Stimulated activated CD4-positive, alpha-beta T cell treated with anti-CD3 and anti-CD28 coated beads, Interleukin-15, amount 100 ng/mL, for 48 hours (primary cell): Measurements from ENCODE around the gene OR8D4.
"Not testable (repeated sequence)": the region's sequence is repeated elsewhere in the genome, so short reads cannot be mapped to it uniquely, and the experiment has no call there.

Experiments used
- DNase-seq, 2 donors: peaks; one replicate each; pipeline ENCODE4 v3.0.0-alpha.2; 2020; ENCODE audit warnings: low read depth in 2 of 2

The OR8D4 gene

DNA sequence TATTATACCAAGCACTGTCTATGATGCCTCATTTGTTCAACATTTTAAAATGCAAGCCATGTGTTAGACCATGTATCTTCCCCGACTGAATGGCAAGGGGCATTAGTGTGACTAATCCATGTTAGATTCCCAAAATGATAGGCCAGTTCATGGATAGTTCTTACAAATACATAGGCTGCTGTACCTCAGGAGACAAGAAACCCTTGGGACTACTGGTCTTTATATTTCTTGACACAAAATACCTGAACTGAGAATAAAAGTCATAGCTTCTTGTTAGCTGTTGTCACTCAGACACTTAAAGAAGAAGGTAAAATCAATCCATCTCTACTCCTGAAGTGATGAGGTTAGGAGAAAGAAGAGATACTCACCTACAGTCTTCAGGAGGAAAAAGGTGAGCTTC, at the start of gene OR8D4:
OR8D4 (plus strand) TSS at position 301 of the 400 bp plus-strand sequence. CDS start 4,265 bp downstream, outside the sequence.
- DNase-seq = no peak

DNA sequence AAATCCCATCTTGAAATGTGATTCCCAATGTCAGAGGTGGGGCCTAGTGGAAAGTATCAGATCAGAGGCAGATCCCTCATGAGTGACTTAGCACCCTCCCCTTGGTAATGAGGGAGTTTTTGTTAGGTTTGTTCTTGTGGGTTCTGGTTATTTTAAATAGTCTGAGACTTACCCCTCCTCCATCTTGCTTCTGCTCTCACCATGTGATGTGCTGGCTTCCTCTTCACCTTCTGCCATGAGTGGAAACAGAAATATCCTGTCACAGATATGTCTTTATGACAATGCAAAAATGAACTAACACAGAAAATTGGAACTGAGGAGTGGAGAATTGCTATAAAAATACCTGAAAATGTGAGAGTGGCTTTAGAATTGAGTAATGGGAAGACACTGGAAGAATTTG, 49.6 kb upstream of the OR8D4 start:
- no peak for DNase-seq

DNA sequence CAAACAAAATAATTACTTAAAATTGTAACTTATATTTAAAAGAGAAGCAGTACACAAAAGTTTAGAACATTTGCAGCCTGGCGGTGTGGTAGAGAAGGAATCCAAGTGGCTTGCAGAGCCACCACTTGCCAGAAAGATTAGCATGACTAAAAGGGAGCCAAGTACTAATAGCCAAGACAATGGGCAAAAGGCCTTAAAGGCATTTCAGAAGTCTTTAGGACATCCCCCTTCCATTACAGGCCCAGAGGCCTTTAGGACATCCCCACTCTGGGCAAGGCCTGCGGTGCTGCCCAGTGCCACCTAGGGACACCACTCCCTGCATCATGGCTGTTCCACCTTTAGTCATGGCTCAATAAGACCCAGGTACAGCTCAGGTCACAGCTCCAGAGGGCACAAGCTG, 48.9 kb upstream of the OR8D4 start:
- no peak for DNase-seq

DNA sequence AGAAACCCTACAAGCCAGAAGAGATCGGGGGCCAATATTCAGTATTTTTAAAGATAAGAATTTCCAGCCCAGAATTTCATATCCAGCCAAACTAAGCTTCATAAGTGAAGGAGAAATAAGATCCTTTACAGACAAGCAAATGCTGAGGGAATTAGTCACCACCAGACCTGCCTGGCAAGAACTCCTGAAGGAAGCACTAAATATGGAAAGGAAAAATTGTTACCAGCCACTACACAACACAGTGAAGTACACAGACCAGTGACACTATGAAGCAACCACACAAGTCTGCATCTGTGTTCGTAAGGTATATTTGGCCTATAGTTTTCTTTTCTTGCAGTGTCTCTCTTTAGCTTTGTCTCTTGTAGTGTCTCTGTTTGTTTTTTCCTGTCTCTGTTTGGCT, 45.5 kb upstream of the OR8D4 start:
- DNase-seq = no peak

DNA sequence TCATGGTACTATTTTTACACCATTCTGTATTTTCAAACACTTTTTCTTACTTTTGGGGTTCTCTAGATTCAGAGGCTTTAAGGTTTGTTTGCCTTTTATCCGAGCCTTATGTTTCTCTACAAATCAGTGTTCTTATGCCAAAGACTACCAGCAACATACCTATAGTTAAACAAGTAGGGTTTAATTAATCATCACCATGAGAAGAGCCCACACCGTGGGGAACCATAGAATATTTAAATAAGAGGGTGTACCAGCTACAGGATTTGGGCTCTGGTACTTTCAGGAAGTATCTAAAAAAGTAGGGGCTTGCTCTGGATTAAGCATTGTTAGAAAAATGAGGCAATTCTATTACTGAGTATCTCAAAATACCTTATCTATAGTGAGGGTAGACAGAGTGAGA, 42.2 kb upstream of the OR8D4 start:
- no peak for DNase-seq

DNA sequence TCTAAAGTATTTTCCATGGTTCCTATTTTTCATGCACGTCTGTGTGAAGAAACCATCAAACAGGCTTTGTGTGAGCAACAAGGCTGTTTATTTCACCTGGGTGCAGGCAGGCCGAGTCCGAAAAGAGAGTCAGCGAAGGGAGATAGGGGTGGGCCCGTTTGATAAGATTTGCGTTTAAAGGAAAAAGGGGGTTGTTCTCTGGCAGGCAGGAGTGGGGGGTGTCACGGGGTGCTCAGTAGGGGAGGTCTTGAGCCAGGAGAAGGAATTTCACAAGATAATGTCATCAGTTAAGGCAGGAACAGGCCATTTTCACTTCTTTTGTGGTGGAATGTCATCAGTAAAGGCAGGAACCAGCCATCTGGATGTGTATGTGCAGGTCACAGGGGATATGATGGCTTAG, 36.7 kb upstream of the OR8D4 start:
- not testable (repeated sequence) for DNase-seq

DNA sequence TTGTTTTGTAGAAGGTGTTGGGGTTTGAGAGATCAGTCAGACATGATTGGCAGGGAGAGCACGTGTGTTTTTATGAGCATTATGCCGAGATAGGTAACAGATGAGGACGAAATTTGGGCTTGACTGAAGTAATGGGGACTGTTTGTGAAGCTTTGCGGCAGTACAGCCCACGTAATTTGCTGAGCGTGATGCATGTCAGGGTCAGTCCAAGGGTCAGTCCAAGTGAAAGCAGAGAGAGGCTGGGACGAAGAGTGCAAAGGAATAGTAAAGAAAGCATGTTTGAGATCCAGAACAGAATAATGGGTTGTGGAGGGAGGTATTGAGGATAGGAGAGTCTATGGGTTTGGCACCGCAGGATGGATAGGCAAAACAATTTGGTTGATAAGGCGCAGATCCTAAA, 34.2 kb upstream of the OR8D4 start:
- not testable (repeated sequence) for DNase-seq

DNA sequence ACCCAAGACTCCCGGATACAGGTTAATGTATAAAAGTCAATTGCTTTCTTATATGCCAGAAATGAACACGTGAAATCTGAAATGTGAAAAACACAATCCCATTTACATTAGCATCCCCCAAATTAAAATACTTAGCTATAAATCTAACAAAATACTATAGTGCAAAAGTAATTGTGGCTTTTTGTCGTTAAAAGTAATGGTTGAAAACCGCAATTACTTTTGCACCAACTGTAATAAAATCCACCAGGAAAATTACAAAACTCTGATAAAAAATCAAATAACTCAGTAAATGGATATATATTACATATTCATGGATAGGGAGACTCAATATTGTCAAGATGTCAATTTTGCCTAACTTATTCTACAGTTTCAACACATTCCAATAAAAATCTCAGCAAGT, 21.1 kb upstream of the OR8D4 start:
- DNase-seq = no peak

DNA sequence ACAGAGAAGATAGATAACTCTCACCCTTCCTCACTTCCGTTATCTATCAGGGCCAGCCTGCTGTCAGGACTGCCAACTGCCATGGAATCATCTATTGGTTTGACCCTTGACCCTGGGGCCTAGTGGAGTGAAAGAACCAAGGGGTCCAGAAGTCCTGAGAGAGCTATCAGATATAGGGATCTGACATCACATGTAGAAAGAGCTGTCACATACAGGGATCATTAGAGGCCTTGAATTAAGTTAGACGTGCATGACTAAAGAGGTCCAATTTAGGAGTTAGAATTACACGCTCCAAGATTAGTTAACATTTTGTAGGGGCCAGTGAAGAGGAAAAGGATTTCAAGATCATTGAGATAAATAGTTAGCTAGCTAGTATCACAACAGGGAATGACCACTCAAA, 16.4 kb upstream of the OR8D4 start, which contains the start of gene TMEM225:
TMEM225 (minus strand) TSS at position 101 of the 400 bp plus-strand sequence. CDS start 245 bp downstream, outside the sequence.
- no peak for DNase-seq

DNA sequence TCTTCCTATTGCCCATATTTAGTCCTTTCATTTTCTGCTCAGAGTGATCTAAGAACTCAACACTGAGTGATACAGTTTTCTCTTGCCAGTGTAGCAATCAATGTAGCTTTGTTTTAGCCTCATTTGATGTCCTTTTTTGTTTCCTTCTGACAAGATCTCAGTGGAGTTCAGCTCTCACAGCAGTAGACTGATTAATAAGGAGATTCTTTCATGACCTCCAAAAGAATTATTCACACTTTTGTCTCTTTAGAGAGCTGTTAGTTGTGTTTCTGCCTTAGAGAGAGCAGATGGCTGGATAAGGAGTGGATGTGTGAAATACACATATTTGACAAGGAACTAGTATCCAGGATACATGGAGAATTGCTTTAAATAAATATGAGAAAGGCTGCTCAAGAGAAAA, 9.9 kb upstream of the OR8D4 start:
- no peak for DNase-seq

DNA sequence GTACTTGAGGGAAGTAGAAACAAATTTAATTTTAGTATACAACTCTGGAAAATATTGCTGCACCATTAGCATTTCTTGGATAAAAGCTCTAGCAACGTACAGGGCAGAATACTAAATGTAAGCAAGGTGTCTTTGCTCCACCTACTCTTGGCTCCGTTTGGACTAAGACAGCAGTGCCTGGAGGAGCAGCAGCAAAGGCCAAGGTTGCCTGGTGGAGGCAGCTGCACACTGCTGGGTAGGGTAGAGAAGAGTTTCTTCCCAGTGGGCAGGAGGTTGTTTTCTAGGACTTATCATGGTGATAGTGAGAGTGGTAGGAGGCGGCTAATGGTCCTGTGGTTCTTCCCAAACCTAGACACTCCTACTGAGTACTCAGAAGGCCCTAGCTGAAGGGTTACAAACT, 2.2 kb upstream of the OR8D4 start:
- DNase-seq = no peak

DNA sequence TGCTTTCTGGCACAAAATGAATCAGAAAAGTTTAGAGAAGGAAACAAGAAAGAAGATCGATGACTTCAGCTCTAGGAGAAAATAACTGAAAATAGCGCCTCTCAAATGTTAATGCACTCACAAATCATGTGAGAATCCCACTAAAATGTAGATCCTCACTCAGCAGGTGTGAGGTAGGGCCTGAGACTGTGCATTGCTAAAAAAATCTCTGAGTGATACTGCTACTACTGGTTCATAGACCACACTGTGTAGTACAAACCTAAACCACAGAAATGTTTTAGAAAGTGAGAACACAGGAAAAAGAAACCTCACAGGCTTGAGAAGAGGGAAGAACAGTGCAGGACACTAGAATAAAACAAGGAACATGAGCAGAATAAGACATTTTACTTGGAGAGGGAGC, 2.0 kb downstream of the OR8D4 start:
- no peak for DNase-seq

DNA sequence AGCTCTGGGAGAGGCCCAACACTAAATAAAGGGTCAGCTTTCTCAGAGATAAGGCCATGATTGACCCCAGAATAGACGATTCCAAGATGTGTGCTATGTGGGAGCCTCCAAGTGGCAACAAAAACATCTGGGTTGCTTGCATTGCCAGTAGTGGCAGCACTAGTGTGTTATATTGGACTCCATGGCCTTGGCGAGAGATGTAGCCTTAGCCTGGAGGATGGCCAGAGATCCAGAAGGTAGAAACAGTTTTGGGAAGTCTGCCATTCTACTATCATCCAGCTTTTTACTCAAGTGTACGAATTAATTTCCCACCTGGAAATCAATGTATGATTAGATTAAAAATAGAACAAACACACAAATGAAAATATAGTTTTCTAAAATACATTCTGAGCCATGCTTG, 3.0 kb downstream of the OR8D4 start:
- no peak for DNase-seq

DNA sequence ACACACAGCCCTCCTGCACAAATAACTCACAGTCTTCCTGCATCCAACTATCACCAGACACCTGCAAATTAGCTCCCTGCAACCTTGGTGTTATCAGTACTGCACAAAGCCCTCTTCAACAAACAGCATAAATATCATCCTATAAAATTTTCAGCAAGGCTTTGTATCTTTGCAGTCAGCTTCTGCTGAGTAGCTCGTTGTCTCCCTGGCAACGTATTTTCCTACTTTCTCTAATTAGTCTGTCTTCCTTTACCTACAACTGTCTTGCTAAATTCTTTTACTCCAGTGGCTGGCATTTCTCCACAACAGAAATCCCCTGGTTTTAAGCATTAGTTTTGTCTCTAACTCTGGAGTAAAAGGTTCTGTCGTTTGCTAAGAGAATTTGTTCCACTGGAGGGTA, 3.9 kb downstream of the OR8D4 start:
- DNase-seq = no peak

DNA sequence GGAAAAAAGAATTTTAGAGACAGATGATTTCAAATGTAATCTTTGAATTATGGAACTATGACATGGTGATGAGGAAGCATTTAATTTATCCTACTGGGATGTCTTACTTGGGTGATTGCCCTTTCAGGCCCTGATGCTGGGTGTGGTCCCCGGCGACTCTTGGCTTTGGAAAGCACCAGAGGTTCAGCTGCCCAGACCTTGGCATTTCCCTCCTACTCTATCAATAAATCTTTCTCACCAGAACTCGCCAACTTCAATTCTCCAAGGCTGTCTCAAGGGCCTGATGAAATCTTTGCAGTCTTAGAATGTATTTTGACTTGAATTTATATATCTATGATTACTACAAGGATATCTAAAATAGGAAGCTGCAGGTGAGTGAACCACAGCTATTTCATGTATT, 19.0 kb downstream of the OR8D4 start:
- DNase-seq = no peak

DNA sequence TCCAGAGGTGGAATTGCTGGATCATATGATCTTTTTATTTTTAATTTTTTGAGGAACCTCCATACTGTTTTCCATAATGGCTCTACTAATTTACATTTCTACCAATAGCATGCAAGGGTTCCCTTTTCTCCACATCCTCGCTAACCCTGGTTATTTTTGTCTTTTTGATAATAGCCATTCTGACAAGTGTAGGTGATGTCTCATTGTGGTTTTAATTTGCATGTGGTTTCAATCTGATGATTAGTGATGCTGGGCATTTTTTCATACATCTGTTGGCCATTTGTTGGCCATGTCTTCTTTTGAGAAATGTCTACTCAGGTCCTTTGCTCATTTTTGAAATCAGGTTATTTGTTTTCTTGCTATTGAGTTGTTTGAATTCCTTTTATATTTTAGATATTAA, 22.1 kb downstream of the OR8D4 start:
- no peak for DNase-seq

DNA sequence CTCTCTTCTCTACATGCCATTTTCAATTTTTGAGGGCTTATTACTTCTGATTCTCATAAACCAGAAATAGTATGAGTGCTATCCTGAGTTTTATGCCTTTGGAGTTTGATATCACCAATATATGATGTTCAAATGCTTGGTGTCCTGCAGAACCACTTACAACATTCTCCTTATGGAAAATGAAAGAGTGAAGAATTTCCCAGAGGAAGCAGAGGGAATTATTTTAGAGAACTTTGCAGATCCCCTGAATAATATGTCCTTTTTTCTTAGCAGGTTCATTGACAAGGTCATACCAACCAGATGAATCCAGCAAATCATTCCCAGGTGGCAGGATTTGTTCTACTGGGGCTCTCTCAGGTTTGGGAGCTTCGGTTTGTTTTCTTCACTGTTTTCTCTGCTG, 37.4 kb downstream of the OR8D4 start, which contains the start of gene OR4D5:
OR4D5 (plus strand) TSS at position 301 of the 400 bp plus-strand sequence; CDS start at position 301, 0 bp downstream.
- no peak for DNase-seq

DNA sequence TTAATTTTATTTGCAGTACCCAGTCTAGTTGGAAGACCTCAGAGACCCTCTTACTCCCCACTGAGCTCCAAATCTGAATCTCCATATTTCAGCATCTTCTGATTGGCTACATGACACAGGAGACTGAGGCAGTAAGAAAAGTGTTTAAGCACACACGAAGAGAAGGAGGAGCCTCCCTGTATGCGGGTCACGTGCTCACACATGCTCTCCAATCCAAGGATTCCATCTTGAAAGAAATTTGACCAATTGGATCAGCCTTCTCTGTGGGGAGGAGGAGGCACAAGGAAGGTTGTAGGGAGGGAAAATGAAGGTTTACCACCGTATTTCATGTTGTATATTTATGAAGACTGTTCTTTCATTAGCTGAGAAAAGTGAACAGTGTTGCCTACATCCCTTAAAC, 40.4 kb downstream of the OR8D4 start:
- no peak for DNase-seq

DNA sequence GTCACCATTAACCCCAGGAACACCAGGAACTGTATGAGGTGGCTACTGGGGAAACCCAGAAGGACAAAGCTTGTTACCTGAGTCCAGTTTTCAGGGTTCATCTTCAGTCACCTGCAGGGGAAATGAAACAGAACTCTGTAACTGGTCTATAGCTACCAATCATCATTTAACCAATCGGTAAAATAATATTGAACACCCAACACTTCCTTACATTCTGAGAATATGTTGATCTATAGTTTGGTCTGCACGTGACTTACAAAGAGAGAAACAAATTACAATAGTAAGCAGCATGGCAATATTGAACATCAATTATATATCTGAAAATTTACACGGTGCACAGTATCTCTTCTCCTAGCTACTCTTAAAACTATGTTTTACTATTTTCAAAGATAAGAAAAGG, 41.8 kb downstream of the OR8D4 start, which contains the start of gene OR6T1:
OR6T1 (minus strand) TSS at position 101 of the 400 bp plus-strand sequence; CDS start at position 101, 0 bp downstream.
- DNase-seq = no peak

DNA sequence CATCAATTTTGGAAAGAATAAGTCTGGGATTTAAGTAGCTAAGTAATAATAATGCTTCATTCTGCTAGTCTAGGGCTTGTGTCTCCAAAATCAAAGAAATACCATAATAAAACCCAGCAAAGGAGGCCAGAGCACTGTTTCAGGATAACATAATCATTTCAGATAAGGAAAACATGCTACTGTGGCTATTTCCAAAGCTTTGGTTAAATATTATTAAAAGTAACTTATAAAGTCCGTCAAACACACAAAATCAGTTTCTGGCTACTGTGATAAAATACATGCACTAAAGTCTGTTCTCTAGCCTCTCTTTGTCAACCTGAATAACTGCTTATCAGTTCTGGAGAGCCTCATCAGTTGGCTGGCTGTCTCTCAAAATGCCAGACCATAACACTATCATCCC, 43.2 kb downstream of the OR8D4 start:
- no peak for DNase-seq

DNA sequence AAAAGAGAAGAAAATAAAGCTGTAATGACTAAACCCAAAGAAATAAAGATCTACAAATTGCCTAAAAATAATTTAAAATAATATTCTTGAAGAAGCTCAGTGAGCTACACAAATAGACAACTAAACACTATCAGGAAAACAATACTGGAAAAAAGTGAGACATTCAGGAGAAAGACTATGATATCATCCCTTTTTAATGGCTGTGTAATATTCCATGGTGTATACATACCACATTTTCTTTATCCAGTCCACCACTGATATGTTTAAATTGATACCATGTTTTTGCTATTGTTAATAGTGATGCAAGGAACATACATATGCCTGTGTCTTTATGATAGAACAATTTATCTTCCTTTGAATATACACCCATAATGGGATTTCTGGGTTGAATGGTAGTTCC, 54.8 kb downstream of the OR8D4 start:
- no peak for DNase-seq
